Ovary (tissue), 3 donors: ENCODE results near the gene PKD1.

Experiments used
- EP300 ChIP-seq: sonication (generic); formaldehyde crosslinking; IDR thresholded peaks from one replicate; pipeline ENCODE4 v1.6.1; 2017; ENCODE audit warnings: antibody characterized with exemption
- POLR2A ChIP-seq: fragments of 450-650 bp; IDR thresholded peaks from one replicate; pipeline ENCODE4 v1.6.1; 2017; ENCODE audit warnings: antibody characterized with exemption, mild to moderate bottlenecking, moderate library complexity
- TF ChIP-seq, protein P1 (sequence below), 3 donors: fragments of 450-650 bp in 2 of 3; fragments of 200-600 bp in 1 of 3; IDR thresholded peaks; one replicate each; pipeline versions ENCODE4 v1.5.1 to v1.8.0; 2016 to 2022; ENCODE audit warnings: antibody characterized with exemption in 3 of 3, mild to moderate bottlenecking in 1 of 3
- donor health status: DM: no; HTN: no; CAD: no.

DNA sequence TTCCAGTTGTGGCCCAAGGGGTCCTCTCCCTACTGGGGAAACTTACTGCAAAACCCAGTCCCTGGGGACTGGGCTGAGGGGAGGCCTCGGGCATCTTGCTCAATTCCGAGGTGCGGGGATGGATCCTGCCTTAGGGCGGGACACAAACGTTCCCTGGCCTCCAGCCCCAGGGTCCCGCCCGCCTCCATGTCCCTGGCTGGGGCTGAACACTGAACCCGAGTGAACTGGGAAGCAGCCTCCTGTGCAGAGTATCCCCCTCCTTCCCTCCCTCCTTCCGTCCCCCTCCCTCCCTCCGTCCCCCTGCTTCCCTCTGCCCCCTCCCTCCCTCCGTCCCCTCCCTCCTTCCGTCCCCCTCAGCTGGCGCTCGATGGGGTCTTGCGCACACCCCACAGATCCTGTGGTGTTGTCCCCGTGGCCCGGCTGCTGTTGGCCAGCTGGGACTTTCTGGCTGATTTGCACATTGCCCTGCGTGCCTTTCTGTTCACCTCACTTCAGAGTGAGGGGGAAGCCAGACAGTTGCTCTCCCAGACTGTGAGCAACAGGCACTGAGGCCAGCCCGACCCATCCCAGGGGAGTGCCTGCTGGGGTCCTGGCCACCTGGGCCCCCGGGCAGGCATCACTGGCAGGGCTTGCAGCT, 25.3 kb upstream of the PKD1 start:
- TF ChIP-seq, protein P1, sequence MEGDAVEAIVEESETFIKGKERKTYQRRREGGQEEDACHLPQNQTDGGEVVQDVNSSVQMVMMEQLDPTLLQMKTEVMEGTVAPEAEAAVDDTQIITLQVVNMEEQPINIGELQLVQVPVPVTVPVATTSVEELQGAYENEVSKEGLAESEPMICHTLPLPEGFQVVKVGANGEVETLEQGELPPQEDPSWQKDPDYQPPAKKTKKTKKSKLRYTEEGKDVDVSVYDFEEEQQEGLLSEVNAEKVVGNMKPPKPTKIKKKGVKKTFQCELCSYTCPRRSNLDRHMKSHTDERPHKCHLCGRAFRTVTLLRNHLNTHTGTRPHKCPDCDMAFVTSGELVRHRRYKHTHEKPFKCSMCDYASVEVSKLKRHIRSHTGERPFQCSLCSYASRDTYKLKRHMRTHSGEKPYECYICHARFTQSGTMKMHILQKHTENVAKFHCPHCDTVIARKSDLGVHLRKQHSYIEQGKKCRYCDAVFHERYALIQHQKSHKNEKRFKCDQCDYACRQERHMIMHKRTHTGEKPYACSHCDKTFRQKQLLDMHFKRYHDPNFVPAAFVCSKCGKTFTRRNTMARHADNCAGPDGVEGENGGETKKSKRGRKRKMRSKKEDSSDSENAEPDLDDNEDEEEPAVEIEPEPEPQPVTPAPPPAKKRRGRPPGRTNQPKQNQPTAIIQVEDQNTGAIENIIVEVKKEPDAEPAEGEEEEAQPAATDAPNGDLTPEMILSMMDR (IDR thresholded peaks at IDR 0.05) = no peak
- TF ChIP-seq POLR2A = no peak
- TF ChIP-seq EP300 = no peak
